ENCODE data around the gene PCDHGC4. TPM values are rescaled to one million over a fixed set of nuclear protein-coding genes. Genes with fewer than 3 reads are reported as not detected.

Gene PCDHGC4
- total and polyA plus RNA-seq, 2 of the 8 experiments (the other 6 are each of a cell fraction or from before 2014, with no cell fraction given), result 2.1 to 2.4 TPM

GRCh38 chr5:141514330-141515133 lies 29.7 kb downstream of the PCDHGC4 start (continued):
- TF ChIP-seq, protein P1, sequence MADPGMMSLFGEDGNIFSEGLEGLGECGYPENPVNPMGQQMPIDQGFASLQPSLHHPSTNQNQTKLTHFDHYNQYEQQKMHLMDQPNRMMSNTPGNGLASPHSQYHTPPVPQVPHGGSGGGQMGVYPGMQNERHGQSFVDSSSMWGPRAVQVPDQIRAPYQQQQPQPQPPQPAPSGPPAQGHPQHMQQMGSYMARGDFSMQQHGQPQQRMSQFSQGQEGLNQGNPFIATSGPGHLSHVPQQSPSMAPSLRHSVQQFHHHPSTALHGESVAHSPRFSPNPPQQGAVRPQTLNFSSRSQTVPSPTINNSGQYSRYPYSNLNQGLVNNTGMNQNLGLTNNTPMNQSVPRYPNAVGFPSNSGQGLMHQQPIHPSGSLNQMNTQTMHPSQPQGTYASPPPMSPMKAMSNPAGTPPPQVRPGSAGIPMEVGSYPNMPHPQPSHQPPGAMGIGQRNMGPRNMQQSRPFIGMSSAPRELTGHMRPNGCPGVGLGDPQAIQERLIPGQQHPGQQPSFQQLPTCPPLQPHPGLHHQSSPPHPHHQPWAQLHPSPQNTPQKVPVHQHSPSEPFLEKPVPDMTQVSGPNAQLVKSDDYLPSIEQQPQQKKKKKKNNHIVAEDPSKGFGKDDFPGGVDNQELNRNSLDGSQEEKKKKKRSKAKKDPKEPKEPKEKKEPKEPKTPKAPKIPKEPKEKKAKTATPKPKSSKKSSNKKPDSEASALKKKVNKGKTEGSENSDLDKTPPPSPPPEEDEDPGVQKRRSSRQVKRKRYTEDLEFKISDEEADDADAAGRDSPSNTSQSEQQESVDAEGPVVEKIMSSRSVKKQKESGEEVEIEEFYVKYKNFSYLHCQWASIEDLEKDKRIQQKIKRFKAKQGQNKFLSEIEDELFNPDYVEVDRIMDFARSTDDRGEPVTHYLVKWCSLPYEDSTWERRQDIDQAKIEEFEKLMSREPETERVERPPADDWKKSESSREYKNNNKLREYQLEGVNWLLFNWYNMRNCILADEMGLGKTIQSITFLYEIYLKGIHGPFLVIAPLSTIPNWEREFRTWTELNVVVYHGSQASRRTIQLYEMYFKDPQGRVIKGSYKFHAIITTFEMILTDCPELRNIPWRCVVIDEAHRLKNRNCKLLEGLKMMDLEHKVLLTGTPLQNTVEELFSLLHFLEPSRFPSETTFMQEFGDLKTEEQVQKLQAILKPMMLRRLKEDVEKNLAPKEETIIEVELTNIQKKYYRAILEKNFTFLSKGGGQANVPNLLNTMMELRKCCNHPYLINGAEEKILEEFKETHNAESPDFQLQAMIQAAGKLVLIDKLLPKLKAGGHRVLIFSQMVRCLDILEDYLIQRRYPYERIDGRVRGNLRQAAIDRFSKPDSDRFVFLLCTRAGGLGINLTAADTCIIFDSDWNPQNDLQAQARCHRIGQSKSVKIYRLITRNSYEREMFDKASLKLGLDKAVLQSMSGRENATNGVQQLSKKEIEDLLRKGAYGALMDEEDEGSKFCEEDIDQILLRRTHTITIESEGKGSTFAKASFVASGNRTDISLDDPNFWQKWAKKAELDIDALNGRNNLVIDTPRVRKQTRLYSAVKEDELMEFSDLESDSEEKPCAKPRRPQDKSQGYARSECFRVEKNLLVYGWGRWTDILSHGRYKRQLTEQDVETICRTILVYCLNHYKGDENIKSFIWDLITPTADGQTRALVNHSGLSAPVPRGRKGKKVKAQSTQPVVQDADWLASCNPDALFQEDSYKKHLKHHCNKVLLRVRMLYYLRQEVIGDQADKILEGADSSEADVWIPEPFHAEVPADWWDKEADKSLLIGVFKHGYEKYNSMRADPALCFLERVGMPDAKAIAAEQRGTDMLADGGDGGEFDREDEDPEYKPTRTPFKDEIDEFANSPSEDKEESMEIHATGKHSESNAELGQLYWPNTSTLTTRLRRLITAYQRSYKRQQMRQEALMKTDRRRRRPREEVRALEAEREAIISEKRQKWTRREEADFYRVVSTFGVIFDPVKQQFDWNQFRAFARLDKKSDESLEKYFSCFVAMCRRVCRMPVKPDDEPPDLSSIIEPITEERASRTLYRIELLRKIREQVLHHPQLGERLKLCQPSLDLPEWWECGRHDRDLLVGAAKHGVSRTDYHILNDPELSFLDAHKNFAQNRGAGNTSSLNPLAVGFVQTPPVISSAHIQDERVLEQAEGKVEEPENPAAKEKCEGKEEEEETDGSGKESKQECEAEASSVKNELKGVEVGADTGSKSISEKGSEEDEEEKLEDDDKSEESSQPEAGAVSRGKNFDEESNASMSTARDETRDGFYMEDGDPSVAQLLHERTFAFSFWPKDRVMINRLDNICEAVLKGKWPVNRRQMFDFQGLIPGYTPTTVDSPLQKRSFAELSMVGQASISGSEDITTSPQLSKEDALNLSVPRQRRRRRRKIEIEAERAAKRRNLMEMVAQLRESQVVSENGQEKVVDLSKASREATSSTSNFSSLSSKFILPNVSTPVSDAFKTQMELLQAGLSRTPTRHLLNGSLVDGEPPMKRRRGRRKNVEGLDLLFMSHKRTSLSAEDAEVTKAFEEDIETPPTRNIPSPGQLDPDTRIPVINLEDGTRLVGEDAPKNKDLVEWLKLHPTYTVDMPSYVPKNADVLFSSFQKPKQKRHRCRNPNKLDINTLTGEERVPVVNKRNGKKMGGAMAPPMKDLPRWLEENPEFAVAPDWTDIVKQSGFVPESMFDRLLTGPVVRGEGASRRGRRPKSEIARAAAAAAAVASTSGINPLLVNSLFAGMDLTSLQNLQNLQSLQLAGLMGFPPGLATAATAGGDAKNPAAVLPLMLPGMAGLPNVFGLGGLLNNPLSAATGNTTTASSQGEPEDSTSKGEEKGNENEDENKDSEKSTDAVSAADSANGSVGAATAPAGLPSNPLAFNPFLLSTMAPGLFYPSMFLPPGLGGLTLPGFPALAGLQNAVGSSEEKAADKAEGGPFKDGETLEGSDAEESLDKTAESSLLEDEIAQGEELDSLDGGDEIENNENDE (IDR thresholded peaks at IDR 0.05; ENCODE audit: insufficient replicate concordance, low read length), result no peak
- TF ChIP-seq HDAC2 (IDR thresholded peaks at IDR 0.05; ENCODE audit: borderline replicate concordance in 1 of 2, low read depth in 2 of 2, low read length in 2 of 2), result 0 out of 4 replicates have a peak, but pooled peaks of 1 of the 2 experiments have one; percentile 22
- peak in 1 of 2 experiments; percentile 72; a peak in 1 of 3 replicates for TF ChIP-seq EP300 (IDR thresholded peaks at IDR 0.05; ENCODE audit: borderline replicate concordance in 1 of 2, low read depth in 2 of 2, low read length in 2 of 2)
- TF ChIP-seq RFX5 (IDR thresholded peaks at IDR 0.05; ENCODE audit: borderline replicate concordance, low read depth, low read length), result no peak
- TF ChIP-seq PHF8 (conservative IDR thresholded peaks at IDR 0.05; ENCODE audit: low read depth, low read length), result no peak
- no peak for TF ChIP-seq FOSL1 (IDR thresholded peaks at IDR 0.05; ENCODE audit: insufficient read depth, low read depth, low read length)
- no peak for TF ChIP-seq GABPA (IDR thresholded peaks at IDR 0.05; ENCODE audit: borderline replicate concordance, insufficient read depth, low read length)
- no peak for TF ChIP-seq CHD1 (IDR thresholded peaks at IDR 0.05; ENCODE audit: low read depth, low read length)
